ENCODE results near the gene SLC35G4.
"Not testable (repeated sequence)": the region's sequence is repeated elsewhere in the genome, so short reads cannot be mapped to it uniquely, and the experiment has no call there.

SLC35G4 gene

DNA sequence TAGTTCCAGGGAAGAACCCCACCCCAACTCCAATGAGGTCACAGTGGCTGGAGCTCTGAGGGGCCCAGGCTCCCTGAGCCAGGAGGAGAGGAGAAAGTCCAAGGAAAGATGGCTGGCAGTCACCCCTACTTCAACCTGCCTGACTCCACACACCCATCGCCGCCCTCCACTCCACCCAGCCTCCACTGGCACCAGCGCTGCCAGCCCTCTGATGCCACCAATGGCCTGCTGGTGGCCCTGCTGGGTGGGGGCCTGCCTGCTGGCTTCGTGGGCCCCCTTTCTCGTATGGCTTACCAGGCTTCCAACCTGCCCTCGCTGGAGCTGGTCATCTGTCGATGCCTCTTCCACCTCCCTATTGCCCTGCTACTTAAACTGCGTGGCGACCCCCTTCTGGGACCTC, at the start of gene SLC35G4:
Gene SLC35G4 (plus strand): TSS at position 109 of the 400 bp plus-strand sequence. CDS start 0 bp downstream, at position 109.
- DNase-seq, result not testable (repeated sequence)

DNA sequence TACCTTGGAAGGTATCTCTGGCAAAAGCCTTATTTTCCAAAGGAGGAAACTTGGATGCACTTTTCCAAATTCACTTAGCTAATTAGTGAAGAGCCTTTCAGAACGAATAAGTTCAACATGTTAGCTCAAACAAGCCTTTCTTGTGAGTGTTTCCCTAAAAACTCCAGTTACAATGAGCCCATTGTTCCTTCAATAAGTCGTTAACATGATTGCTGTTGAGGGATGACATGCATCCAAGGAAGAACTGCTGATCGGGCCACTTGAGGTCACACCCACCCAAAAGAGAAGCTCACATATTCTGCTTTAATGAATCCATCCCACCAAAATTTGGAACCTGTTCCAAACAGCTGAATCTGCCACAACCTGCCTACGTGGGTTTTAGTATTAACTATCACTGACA, 48.1 kb upstream of the SLC35G4 start:
- no peak for DNase-seq

DNA sequence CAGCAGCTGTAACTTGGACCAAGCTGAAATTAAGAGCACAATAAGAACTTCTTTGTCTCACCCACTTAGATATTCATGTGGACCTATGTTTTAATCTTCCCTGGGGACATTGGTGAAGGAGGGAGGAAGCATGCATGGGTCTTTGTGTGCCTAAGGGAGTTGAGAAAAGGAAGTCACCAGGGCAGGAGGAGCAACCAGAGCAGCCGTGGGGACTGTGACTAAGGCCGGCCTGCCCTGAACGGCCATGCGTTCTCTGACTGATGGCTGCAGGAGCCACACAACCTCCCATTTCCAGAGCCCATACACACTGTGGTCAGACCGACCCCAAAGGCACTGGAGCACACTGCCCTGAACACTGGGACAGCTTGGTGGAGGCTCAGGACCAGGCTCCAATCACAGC, 43.7 kb upstream of the SLC35G4 start:
- DNase-seq, result no peak

DNA sequence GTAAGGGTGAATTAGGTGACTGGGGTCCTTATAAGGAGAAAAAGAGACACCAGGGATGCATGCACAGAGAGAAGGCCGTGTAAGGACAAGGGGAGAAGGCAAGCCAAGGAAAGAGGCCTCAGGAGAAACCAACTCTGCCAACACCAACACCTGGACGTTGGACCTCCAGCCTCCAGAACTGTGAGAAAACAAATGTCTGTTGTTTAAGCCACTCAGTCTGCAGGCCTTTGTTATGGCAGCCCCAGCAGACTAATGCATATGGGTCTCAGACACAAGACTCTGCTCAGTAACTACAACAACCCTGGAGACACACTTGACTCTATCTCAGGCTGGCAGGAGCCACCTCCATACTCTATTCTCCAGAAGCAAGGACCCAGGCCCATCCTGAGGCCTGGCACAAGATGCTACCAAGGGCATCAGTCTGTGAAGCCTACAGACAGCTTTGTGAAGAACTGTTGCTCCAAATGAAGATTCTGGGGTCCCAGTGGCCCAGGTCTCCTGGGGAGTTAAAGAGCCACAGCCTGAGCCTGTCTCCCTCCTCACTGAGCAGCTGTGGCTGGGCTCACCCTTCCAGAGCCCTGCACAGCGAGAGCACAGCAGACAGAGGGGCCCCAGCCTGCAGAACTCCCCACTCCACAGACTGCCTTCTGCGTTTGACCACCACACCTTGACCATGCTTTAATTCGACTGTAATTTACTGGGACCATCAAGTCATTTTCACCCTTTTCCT, 43.0 kb upstream of the SLC35G4 start:
- no peak for DNase-seq

DNA sequence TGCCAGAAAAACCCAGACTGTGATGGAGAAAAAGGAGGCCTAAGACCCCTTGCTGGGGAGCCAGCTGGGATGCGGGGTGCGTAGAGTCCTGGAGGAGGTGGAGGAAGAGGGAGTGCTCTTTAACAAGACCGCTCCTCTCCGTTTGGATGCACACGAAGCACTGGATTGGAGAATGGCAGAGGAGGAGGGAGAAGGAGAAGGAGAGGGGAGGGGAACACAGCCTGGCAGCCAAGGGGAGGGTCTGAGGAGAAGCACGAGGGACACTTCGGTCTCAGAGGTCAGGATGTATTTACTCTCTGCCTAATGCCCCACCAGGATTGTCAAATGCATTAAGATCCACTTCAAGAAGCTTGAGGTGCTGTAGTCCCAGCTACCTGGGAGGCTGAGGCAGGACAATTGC, 42.0 kb upstream of the SLC35G4 start:
- no peak for DNase-seq

DNA sequence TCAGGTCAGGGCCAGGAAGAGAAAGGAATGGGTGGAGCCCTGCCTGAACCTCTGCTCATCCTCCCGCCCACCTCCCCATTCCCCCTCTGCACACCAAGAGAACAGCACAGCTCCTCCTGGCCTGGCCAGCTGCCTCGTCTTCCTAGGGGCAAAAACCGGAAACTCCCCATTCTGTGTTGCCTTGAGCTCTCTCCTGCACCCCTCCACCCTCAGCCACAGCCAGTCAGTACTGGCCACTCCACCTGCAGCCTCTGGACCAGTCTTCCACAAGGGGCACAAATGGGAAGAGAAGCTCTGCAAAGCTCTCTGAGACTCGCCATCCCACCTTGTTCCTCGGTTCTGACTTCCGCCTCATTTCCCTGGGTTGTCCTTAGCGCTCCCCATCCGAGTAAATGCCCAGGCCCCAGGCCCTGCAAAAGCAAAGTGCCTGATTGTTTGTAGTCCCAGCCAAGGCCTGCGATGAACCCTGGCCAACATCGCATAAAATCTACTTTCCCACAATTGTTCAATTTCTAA, 39.3 kb upstream of the SLC35G4 start:
- DNase-seq, result no peak

DNA sequence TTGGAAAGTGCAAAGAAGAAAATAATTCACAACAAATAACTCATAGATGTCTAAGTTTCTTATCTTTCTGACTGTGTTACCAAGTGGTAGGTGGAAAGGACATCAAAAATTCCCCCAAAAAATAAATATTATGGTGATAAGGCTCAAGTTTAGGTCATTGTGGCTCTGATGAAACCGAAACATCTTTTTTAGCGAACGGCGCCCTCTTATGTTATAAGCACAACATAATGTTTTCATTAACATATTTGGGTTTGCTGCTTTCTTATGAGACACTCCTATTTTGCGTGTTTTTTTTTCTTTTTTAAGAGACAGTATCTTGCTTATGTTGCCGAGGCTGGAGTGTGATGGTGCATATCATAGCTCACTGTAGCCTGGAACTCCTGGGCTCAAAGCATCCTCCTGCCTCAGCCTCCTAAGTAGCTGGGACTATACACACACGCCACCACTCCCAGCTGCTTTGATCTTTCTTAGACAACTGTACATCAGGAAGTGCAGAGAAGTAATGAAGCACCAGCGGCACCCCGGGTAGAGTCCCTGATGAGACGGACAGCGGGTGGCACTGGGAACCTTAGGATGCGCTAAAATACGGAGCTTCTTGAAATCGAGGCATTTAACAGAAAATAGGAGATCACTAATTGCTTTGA, 38.5 kb upstream of the SLC35G4 start:
- DNase-seq, result no peak

DNA sequence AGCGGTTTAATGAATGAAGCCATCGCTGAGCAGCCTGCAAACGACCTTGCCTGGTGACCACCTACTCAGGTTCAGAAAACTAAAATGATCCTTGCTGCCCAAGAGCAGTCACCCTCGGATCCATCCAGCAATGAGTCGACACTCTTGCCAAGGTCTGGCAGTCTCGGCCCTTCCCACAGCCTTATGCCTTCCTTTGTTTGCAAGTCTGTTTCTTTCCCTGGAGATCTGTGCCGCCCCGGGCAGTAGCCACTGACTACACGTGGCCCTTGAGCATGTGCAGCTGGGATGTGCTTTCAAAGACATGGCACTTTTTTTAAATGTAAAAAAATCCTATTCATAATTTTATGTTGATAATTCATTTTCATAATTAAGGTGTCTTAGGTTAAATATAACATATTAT, 37.2 kb upstream of the SLC35G4 start:
- no peak for DNase-seq

DNA sequence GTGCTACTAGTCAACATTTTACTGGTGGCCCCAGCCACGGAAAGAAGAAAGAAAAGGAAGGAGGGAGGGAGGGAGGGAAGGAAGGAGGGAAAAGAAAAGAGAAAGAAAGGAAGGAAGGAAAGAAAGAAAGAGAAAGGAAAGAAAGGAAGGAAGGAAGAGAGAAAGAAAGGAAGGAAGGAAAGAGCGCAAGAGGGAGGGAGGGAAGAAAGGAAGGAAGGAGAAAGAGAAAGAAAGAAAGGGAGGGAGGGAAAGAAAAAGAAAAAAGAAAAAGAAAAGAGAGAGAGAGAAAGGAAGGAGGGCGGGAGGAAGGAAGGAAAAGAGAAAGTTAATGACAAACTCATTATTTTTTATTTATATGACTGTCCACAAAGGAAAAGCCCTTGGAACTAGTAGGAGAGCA, 34.9 kb upstream of the SLC35G4 start:
- no peak for DNase-seq

DNA sequence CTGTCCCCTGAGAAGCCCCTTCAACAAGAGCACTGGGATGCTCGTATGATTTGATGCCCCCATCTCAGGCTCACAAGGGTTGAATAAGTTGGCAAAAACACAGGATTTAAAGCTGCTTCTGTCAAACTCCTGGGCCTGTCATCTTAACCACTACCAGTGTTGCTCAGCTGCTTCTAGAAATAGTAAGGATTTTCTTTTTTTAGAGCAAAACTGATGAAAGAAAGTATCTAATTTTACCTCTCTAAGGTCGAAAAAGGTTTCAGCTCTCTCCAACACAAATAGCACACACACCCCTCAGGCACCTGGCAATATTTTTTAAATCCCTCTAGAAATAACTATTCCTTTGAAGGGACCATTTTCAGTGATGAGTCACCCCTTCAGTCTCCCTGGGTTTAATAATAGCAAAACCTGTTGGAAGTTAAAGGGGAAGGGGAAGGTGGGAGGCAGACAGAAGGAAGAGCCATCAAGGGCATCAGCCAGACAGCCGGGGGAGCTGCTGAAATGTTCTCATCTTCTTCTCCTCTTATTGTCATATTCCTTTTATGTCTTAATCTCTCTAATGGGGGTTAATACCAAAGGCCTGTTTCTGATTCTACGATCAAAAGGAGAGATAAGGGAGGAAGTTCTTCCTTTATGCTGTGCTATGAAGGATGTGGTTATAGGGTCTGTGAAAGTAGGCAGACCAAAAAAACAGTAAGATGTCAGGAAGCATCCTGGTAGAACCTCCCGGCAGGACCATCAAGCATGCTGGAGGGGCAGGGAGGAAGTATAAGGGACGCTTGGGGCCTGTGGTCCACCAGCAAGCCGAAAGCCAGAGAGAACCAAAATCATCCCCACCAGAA, 31.9 kb upstream of the SLC35G4 start:
- no peak for DNase-seq

DNA sequence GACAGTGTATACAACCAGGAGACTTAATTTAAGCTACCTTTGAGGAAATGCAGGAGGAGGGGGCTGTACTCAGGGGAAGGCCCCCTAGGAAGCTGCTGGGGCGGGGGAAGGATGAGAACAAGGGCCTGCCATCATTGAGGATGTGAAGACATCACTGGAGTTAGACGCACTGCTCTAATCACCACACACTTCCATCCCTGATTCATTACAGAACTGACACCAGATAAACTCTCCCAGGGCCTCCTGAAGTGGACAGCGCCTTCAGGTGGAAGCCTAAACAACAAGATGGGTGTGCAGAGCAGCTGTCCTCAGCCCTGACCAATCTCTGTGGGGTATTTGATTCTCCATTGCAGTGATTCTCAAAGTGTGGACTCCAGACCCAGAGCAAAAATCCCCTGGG, 30.6 kb upstream of the SLC35G4 start:
- no peak for DNase-seq

DNA sequence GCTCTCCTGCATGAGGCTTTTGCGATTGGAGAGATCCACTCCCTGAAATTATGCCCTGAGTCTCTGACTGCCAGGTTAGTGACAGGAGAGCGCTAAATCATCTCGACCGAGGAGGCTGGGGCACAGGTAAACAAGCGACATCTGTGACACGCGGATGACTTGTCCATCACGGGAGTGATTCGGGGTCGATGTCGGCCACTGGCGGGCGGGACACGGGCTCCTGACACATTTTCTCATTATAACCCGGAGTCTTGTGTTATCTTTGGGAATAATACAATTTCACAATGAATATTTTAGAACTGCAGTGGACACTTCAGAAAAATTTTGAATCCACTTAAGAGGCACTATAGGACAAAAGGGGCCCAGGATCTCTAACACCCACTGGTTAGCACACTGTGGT, 29.5 kb upstream of the SLC35G4 start:
- DNase-seq, result no peak

DNA sequence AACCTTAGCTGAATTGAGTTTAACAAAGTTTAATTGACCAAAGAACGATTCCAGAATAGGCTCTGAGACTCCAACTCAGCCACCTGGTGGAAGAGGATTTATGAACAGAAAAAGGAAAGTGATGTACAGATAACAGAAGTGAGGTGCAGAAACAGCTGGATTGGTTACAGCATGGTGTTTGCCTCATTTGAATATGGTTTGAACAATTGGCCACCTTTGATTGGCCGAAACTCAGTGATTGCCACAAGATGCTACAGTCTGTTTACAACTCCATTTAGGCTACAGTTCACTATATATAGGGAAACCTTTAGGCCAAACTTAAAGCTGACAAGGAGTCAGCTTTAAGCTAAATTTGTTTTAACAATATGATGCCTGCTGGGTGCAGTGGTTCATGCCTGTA, 28.1 kb upstream of the SLC35G4 start:
- DNase-seq, result no peak

DNA sequence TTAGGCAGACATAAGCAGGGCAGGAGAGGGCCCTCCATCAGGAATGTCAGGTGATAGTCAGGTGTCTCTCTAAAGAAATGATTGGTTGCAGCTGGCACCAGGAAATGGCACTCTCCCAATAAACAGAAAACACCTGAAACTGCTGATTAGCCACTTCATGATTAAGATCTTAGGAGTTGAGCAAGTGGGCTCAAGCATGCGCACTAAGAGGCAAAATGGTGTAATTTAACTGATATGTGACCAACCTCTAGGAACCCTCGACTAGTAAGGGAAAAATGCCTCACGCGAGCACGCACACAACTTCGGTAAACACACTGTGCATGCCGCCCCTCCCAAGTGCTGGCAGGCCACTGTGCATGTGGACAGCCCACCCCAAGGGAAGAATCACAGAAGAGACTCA, 23.8 kb upstream of the SLC35G4 start:
- no peak for DNase-seq

DNA sequence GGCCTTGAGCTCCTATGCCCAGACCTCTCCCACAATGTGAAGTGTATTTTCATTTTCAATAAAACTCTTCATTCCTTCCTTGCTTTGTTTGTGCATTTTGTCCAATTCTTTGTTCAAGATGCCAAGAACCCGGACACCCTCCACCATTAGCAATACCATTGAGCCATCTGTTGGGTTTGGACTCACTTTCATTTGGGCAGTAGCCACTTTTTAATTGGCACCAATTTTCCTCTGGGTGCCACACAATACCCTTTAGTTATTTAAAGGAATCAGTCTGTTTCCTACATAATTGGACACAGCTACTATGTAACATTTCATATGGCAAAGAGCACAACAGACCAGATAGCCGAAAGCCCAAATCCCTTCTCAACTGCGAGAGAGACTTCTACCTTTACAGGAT, 22.5 kb upstream of the SLC35G4 start:
- DNase-seq, result no peak

DNA sequence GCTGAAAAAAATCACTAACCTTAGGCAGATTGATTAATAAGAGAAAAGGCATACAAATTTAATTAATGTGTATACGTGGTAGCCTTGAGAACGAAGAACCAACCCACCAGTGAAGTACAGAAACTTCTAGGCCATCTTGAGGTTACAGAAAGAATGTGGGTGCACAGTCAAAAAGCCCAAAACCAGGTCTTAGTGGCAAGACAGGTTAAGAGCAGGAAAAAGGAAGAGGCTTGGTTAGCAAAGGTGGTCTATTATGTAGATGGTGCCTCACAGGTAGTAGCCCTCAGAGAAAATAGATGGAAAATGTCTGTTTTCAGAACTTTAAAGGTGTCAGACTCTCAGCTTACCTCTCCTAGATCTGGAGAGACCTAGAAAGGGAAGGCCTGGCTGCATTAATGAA, 22.0 kb upstream of the SLC35G4 start:
- no peak for DNase-seq

DNA sequence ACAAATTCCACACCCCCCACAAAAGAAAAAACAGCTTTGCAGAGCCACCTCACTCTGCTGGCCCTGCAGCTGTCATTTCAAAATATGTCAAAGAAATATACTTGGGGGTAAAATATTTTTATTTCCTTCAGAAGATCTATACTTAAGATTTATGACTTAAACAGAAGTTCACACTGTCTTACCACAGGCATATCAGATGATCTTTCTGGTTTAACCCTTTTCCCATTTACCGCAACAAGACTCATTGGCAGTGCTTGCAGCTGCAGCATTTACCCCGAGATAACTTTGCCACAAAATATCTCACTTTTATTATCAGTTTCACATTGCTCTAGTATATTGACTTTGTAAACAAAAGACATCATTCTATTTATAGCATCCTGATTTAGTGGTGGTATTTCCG, 21.6 kb upstream of the SLC35G4 start:
- peak; percentile 20 for DNase-seq

DNA sequence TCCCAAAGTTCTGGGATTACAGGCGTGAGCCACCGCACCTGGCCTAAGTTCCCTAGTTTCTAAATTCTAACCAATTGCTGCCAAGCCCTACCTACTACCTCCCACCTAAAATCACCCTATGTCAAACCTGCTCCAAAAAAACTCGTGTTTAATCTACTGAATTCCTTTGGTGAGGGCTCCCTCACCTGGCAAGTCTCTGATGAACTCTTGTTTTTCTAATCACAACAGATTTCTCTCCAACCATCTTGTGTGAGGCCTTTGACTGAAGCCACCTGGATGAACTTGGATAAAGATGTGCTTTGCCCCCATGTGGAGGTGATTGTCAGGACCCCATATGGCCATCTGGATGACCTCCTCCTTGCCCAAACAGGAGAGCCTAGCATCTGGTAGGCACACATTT, 17.4 kb upstream of the SLC35G4 start:
- DNase-seq, result no peak

DNA sequence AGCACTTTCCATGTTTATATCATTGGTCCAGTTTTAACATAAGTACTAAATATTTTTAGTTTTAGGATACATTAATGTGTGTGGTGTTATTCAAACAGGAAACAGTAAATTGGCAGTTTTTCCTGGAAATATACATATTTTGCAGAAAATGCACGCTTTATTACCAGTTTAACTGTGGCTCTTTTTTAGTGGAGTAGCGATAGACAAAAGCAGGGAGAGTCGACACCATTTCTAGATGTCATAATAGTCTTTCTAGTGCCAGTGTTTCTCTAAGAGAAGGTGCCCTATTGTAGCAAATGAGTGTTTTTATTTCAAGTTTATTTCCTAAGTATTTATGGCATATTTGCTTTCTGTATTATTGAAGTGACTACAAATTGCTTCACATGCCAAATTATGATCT, 9.1 kb upstream of the SLC35G4 start:
- no peak for DNase-seq

DNA sequence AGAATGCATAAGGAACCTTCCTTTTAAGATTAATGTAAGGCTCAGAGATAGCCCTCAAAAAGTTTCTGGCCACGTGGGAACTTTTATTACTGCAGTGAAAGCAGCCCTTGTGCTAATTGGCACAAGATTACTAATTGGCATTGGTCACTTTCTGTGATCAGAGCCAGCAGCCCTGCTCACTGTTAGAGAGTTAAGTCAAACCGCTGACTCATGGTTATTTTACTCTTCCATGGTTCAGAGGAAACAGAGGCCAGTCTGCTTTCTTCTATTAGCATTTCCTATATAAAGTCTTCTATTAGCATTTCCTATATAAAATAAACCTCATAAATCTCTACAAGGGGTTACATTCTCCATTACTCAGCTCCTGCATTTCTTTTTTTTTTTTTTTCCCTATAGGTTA, 1.5 kb upstream of the SLC35G4 start:
- DNase-seq, result no peak

DNA sequence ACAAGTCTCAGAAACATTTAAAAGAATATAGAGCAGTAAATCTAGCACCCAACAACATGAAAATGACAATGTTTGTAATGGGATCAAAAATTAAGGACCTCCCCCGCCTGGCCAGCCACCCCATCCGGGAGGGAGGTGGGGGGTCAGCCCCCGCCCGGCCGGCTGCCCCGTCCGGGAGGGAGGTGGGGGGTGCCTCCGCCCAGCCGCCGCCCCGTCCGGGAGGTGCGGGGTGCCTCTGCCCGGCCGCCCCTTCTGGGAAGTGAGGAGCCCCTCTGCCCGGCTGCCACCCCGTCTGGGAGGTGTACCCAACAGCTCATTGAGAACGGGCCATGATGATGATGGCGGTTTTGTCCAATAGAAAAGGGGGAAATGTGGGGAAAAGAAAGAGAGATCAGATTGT, 778 bp upstream of the SLC35G4 start:
- not testable (repeated sequence) for DNase-seq

DNA sequence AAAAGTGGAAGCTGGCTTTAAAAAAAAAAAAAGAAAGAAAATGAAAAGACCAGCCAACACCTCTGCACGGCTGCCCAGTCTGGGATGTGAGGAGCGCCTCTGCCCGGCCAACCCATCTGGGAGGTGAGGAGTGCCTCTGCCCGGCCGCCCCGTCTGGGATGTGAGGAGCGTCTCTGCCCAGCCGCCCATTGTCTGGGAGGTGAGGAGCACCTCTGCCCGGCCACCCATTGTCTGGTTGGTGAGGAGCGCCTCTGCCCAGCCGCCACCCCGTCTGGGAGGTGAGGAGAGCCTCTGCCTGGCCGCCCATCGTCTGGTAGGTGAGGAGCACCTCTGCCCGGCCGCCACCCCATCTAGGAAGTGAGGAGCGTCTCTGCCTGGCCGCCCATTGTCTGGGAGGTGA, 3.7 kb downstream of the SLC35G4 start:
- not testable (repeated sequence) for DNase-seq

DNA sequence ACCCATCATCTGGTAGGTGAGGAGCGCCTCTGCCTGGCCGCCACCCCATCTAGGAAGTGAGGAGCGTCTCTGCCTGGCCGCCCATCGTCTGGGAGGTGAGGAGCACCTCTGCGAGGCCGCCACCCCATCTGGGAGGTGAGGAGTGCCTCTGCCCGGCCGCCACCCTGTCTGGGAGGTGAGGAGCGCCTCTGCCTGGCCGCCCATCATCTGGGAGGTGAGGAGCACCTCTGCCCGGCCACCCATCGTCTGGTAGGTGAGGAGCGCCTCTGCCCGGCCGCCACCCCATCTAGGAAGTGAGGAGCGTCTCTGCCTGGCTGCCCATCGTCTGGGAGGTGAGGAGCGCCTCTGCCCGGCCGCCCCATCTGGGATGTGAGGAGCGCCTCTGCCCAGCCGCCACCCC, 4.2 kb downstream of the SLC35G4 start:
- DNase-seq, result not testable (repeated sequence)

DNA sequence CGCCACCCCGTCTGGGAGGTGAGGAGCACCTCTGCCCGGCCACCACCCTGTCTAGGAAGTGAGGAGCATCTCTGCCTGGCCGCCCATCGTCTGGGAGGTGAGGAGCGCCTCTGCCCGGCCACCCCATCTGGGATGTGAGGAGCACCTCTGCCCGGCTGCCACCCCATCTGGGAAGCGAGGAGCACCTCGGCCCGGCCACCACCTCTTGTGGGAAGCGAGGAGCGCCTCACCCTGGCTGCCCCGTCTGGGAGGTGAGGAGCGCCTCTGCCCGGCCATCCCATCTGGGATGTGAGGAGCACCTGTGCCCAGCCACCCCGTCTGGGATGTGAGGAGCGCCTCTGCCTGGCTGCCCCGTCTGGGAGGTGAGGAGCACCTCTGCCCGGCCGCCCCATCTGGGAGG, 4.6 kb downstream of the SLC35G4 start:
- DNase-seq, result not testable (repeated sequence)
